ENCODE data around the gene HMGN1.

GRCh38 chr21:39392981-39393380 is 44.1 kb upstream of the HMGN1 start:
- TF ChIP-seq CTCF (optimal IDR thresholded peaks at IDR 0.05 in 1 of 3, IDR thresholded peaks at IDR 0.05 in 1 of 3, conservative IDR thresholded peaks at IDR 0.05 in 1 of 3; ENCODE audit: extremely low read depth in 1 of 3, insufficient read depth in 2 of 3, low read length in 3 of 3), result no peak
- TF ChIP-seq EZH2 (IDR thresholded peaks at IDR 0.05; ENCODE audit: low read length), result no peak
